HG03354 (cell line): ENCODE results near the gene IL1A.
A peak's percentile ranks its signal among the peaks of the same experiment; 100 is the strongest.

Source experiments
- ATAC-seq: cut with Tn5 transposase; IDR thresholded peaks from one replicate; pipeline ENCODE4 v1.9.1; 2021; ENCODE audit warnings: mild to moderate bottlenecking; ENCODE audit not compliant: unreplicated experiment, poor library complexity, severe bottlenecking

Gene IL1A

DNA sequence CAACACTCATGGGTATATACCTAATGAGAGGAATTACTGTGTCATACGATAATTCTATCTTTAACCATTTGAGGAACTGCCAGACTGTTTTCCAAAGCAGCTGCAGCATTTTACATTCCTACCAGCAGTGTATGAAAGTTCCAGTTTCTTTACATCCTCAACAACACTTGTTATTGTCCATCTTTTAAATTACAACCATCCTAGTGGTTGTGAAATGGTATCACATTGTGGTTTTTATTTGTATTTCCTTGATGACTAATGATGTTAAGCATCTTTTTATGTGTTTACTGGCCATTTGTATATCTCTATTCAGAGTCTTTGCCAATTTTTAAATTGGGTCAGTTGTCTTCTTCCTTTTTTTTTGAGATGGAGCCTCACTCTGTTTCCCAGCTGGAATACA is 15.9 kb downstream of the IL1A start:
- ATAC-seq = no peak

DNA sequence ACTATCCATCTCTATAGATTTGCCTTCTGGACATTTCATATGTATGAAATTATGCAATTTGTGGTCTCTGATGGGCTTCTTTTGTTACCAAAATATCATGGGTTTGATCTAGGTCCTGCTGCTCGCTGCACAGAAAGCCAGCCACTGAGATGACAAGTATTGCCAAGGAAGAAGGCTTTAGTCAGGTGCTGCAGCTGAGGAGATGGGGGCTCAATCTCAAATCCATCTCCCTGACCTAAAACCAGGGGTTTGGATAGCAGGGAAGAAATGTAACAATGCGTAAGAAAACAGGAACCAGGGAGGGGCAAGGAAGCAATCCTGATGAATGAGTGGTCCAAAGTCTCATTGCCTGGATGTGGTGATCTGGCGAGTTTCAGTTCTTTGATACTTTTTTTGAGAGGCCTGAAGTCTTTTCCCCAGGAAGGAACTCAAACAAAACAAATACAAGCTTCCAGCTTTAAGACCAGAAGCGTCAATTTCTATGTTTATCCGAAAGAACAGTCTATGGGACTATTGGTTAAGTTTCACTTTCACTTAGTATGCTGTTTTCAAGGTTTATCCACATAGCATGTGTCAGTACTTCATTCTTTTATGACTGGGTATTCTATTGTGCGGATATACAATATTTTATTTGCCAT is 16.5 kb downstream of the IL1A start:
- ATAC-seq = no peak

DNA sequence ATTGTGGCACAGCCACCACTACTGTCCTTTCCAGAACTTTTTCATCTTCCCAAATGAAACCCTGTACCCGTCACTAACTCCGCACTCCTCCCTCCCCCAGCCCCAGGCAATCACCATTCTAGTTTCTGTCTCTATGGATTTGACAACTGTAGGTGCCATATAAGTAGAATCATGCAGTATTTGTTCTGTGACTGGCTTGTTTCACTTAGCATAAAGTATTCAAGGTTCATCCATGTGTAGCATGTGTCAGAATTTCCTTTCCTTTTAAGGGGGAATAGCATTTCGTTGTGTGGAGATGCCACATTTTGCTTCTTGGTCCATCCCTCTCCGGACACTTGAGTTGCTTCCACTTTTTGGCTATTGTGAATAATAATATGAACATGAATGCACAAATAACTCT is 19.0 kb downstream of the IL1A start:
- no peak for ATAC-seq

DNA sequence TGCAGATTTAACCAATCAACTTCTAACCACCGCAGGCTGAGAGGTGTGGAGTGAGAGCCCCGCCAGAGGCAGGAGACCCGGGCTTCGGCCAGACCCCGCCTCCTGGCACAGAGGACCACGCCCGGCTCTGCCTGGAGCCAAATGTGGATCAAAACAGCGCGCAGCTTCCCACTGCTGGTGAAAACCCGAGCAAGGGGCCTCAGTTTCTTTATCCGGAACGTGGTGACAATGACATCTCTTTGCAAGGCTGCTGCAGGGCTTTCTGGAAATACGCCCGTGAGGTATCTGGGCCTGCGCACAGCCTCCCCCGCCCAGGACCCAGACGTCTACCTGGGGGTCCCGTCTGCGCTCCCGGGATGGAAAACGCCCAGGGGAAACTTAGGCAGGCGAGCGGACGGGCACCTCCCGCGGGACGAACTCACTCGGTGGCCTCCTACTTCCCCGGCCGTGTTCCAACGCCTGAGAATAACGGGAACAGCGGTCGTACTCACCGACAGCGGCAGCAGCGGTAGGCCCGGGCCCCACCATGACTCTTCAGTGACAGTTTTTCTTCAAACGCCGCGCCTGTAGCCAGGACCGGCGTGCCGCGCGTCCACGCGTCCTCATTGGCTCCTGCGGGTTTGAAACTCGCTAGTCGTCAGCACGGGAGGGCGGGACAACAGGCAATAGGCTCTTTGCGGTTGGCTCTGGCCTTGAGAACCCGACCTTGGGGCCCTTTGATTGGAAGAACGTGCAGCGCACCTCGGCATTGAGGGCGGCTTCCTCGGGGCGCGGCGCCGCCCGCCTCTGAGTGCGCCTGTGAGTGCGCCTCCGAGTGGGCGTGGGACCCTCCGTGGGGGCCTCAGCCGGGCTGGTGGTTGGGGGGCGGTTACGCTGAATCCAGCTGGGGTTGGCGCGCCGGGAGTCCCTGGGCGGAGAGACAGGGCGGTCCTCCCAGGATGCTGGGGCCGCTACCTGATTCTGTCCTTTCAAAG is 19.9 kb downstream of the IL1A start, which contains the start of gene CKAP2L:
Gene CKAP2L, minus strand, starts transcription at position 539 of the 974 bp plus-strand sequence. Its CDS starts 11 bp downstream, at position 528.
- peak; percentile 98 for ATAC-seq

DNA sequence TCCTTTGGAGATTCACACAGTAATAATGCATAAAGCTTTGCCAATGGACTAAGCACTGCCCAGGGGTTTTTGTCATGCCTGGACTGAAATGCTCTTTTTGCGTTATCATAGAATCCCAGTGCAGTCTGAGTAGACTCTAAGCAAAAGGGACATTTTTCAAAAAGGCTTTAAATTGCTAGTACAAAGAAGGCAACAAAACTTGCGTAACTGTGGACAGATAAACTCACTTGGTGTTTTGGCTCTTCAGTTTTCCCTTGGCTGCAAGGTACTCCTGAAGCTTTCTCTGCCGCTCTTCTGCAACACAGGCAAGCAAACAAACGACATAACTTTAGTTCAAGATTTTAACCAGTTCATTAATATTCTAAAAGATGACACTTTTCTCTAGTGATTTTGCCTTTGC is 22.0 kb downstream of the IL1A start:
- no peak for ATAC-seq

GRCh38 chr2:112760149-112760548 is 24.1 kb downstream of the IL1A start:
- ATAC-seq = no peak

GRCh38 chr2:112758711-112759110 is 25.6 kb downstream of the IL1A start:
- no peak for ATAC-seq

- ATAC-seq = no peak
Observed at GRCh38 chr2:112757265-112757664, 27.0 kb downstream of the IL1A start.

- no peak for ATAC-seq
Observed at GRCh38 chr2:112756207-112756606, 28.1 kb downstream of the IL1A start.

DNA sequence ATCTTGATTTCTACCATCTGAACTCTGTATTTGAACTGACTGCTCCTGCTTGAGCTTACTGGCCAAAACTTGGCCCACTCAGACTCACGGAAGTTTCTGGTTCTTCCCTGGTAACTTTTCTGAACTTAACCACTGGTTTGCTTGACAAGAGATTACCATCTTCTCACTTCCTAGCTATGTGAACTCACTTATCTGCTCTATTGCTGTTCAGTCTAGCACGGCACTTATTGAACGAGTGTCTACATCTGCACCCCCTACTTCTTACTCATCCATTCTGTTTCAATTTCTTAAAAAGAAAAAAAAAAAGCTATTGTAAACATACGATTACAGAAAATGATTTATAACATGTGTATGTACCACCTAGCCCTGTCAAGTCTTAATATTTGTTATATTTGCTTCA is 28.8 kb downstream of the IL1A start:
- no peak for ATAC-seq

DNA sequence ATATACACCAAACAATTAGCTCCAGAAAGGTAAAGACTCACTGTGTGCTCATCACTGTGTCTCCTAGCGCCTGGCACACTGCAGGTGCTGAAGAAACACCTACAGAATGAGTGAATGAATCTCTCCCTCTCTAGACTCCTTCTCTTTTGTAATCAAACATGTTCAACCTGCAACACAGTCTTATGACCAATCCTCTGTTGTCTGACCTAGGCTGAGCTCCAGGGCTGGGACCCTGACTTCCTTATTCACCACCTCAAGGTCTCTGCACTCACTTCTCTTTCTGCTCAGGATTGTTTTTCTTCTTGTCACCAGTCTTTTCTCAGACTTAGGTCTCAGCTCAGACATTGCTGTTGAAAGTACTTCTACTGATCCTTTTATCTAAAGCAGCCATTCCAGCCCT is 29.7 kb downstream of the IL1A start:
- no peak for ATAC-seq

DNA sequence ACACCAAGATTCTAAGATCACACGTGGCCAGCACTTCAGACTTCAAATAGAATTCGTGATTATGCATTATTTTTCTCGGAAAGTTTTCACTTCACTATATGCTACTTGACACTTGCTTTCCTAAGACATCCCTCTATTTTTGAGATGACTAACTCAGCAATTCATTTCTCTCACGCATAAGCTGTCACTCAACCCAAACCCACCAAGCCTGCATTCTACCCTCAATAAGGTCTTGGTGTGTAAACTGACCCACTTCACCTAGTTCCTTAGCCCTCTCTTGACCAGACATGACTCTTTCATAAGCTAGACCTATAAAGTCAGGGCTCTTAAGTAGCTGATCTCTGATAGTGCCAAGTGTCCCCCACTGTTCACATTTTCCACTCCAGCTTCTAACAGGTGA is 31.6 kb downstream of the IL1A start:
- ATAC-seq = no peak

- ATAC-seq = no peak
Observed at GRCh38 chr2:112751451-112752197, 32.7 kb downstream of the IL1A start.

DNA sequence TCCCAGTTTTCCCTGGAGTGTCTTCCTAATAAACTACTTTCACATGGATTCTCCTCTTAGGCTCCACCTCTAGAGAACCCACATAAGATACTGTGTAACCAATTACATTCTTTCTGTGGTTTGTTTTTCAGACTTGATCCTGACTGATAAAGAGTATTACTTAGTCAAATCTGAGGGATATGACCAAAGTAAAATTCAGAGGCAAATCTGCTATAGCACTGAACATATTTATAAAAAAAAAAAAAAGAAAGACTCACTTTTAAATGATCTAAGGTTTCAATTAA is 33.8 kb downstream of the IL1A start:
- ATAC-seq = no peak

- ATAC-seq = peak; percentile 89
Observed at GRCh38 chr2:112749755-112750559, 34.3 kb downstream of the IL1A start.

- ATAC-seq = no peak
Observed at GRCh38 chr2:112740527-112740926, 43.8 kb downstream of the IL1A start.

GRCh38 chr2:112737542-112738232 is 46.6 kb downstream of the IL1A start:
- no peak for ATAC-seq

DNA sequence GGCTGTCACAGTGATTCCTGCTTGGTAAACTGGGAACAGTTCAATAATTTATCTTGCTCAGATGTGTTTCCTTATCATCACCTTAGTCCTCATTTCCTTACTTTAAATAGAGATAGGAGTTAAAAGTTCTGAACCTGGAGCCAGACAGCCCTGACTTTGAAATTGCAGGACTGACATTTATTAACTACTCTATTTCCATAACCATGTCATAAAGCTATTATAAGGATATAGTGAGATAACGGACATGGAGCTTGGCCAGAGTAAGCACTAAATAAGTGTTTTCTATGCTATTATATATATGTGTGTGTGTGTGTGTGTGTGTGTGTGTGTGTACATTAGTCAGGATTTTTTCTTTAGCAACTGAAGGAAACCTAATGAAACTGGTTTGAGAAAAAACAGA is 50.4 kb downstream of the IL1A start:
- no peak for ATAC-seq

DNA sequence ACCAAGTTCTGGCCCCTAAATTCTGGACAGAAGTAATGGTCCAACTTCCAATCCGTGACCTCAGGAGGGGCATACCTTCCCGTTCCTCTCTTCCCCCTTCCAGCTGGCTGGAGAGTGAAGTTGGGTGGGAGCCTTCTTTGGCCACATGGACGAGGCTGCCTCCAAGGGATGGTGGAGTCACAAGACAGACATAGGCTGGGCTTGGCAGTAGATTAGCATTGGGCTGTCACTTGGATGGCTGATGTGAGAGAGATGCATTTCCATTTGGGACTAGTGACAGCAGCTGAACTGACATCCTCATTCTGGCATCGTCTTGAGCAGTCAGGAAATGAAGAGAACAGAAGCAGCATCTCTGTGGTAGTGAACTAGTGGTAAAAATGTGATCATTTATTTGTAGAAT is 50.8 kb downstream of the IL1A start:
- ATAC-seq = no peak
